Measurements from ENCODE around the gene SIVA1. TPM values are rescaled to one million over a fixed set of nuclear protein-coding genes. Genes with fewer than 3 reads are reported as not detected.

The SIVA1 gene
- total RNA-seq, 1 donor from 2014 or later = 30.5 TPM

GRCh38 chr14:104782086-104782807, 29.3 kb downstream of the SIVA1 start:
- H3K27me3 Mint-ChIP-seq (ENCODE audit: unreplicated experiment) = peaks cover under 1% of the 10 kb centered on the region
- H3K9me3 Mint-ChIP-seq (ENCODE audit: unreplicated experiment) = peaks cover 3% of the 10 kb centered on the region
- H3K27ac Mint-ChIP-seq (ENCODE audit: unreplicated experiment) = peak overlapping the region; percentile 55
- peaks cover 6% of the 10 kb centered on the region for H3K4me1 Mint-ChIP-seq (ENCODE audit: low read depth, unreplicated experiment)
- no peaks in the 10 kb centered on the region for H3K36me3 Mint-ChIP-seq (ENCODE audit: unreplicated experiment)
- no peak overlapping the region for H3K4me3 Mint-ChIP-seq (ENCODE audit: unreplicated experiment)
- peak; percentile 10 for DNase-seq
- no peak for TF ChIP-seq CTCF (IDR thresholded peaks at IDR 0.05; ENCODE audit: partially characterized antibody, unreplicated experiment)

- DNase-seq = peak; percentile 20
- no peaks in the 10 kb centered on the region for H3K36me3 Mint-ChIP-seq (ENCODE audit: unreplicated experiment)
- no peaks in the 10 kb centered on the region for H3K27me3 Mint-ChIP-seq (ENCODE audit: unreplicated experiment)
- peaks cover 6% of the 10 kb centered on the region for H3K4me1 Mint-ChIP-seq (ENCODE audit: low read depth, unreplicated experiment)
- TF ChIP-seq CTCF (IDR thresholded peaks at IDR 0.05; ENCODE audit: partially characterized antibody, unreplicated experiment) = no peak
- no peak overlapping the region for H3K4me3 Mint-ChIP-seq (ENCODE audit: unreplicated experiment)
- peaks cover 3% of the 10 kb centered on the region for H3K9me3 Mint-ChIP-seq (ENCODE audit: unreplicated experiment)
- H3K27ac Mint-ChIP-seq (ENCODE audit: unreplicated experiment) = peak overlapping the region; percentile 55
Measured at GRCh38 chr14:104782808-104783139, 29.8 kb downstream of the SIVA1 start.

- H3K9me3 Mint-ChIP-seq (ENCODE audit: unreplicated experiment) = peaks cover 3% of the 10 kb centered on the region
- no peak overlapping the region for H3K4me3 Mint-ChIP-seq (ENCODE audit: unreplicated experiment)
- peaks cover 6% of the 10 kb centered on the region for H3K4me1 Mint-ChIP-seq (ENCODE audit: low read depth, unreplicated experiment)
- TF ChIP-seq CTCF (IDR thresholded peaks at IDR 0.05; ENCODE audit: partially characterized antibody, unreplicated experiment) = no peak
- peak; percentile 11 for DNase-seq
- no peaks in the 10 kb centered on the region for H3K36me3 Mint-ChIP-seq (ENCODE audit: unreplicated experiment)
- H3K27me3 Mint-ChIP-seq (ENCODE audit: unreplicated experiment) = no peaks in the 10 kb centered on the region
- no peak overlapping the region for H3K27ac Mint-ChIP-seq (ENCODE audit: unreplicated experiment)
Measured at GRCh38 chr14:104783484-104784217, 30.7 kb downstream of the SIVA1 start.

- Mint-ChIP-seq H3K4me3 (ENCODE audit: unreplicated experiment) (no peak overlapping the region), H3K27me3 (ENCODE audit: unreplicated experiment) (no peaks in the 10 kb centered on the region), H3K36me3 (ENCODE audit: unreplicated experiment) (no peaks in the 10 kb centered on the region), H3K9me3 (ENCODE audit: unreplicated experiment) (peaks cover 3% of the 10 kb centered on the region), H3K27ac (ENCODE audit: unreplicated experiment) (no peak overlapping the region), H3K4me1 (ENCODE audit: low read depth, unreplicated experiment) (peaks cover 7% of the 10 kb centered on the region)
- peak; percentile 17 for DNase-seq
- no peak for TF ChIP-seq CTCF (IDR thresholded peaks at IDR 0.05; ENCODE audit: partially characterized antibody, unreplicated experiment)
Measured at GRCh38 chr14:104784218-104784568, 31.2 kb downstream of the SIVA1 start.
